ENCODE measurements around the gene NKAP.
"Not testable (repeated sequence)": the region's sequence is repeated elsewhere in the genome, so short reads cannot be mapped to it uniquely, and the experiment has no call there.

NKAP gene

GRCh38 chrX:119984652-119985051, 41.1 kb upstream of the NKAP start:
- no peak for DNase-seq
- Histone ChIP-seq H3K36me3 (no peaks in the 10 kb centered on the region), H3K27ac (no peak overlapping the region), H3K27me3 (no peaks in the 10 kb centered on the region), H3K4me1 (no peaks in the 10 kb centered on the region), H3K4me3 (no peak overlapping the region), H3K9me3 (no peaks in the 10 kb centered on the region)
- no peak for TF ChIP-seq CTCF (IDR thresholded peaks at IDR 0.05)
- intact Hi-C loops (cut with DNase I; ENCODE audit: low total_unique reads) = no loop called here

- intact Hi-C loops (cut with DNase I; ENCODE audit: low total_unique reads) = no loop called here
Measured at GRCh38 chrX:119983494-119983893, 39.9 kb upstream of the NKAP start.

GRCh38 chrX:119982145-119982544, 38.6 kb upstream of the NKAP start:
- Histone ChIP-seq H3K4me3 (no peak overlapping the region), H3K27ac (no peak overlapping the region), H3K9me3 (no peaks in the 10 kb centered on the region), H3K4me1 (no peaks in the 10 kb centered on the region), H3K27me3 (no peaks in the 10 kb centered on the region), H3K36me3 (no peaks in the 10 kb centered on the region)
- no peak for TF ChIP-seq CTCF (IDR thresholded peaks at IDR 0.05)
- intact Hi-C loops (cut with DNase I; ENCODE audit: low total_unique reads) = no loop called here
- no peak for DNase-seq

More at GRCh38 chrX:119983494-119983893, 39.9 kb upstream of the NKAP start:
- Histone ChIP-seq H3K36me3 (no peaks in the 10 kb centered on the region), H3K4me3 (no peak overlapping the region), H3K27me3 (no peaks in the 10 kb centered on the region), H3K9me3 (no peaks in the 10 kb centered on the region), H3K4me1 (no peaks in the 10 kb centered on the region), H3K27ac (no peak overlapping the region)
- no peak for TF ChIP-seq CTCF (IDR thresholded peaks at IDR 0.05)
- DNase-seq = no peak

- no peak for TF ChIP-seq CTCF (IDR thresholded peaks at IDR 0.05)
- DNase-seq = no peak
- H3K27me3 ChIP-seq = no peaks in the 10 kb centered on the region
- no peaks in the 10 kb centered on the region for H3K9me3 ChIP-seq
- no peak overlapping the region for H3K4me3 ChIP-seq
- H3K27ac ChIP-seq = no peak overlapping the region
- H3K4me1 ChIP-seq = no peaks in the 10 kb centered on the region
- no peaks in the 10 kb centered on the region for H3K36me3 ChIP-seq
- intact Hi-C loops (cut with DNase I; ENCODE audit: low total_unique reads) = no loop called here
Measured at GRCh38 chrX:119981286-119982070, 37.9 kb upstream of the NKAP start.

GRCh38 chrX:119977172-119977571, 33.6 kb upstream of the NKAP start:
- H3K4me3 ChIP-seq; H3K27ac ChIP-seq; H3K9me3 ChIP-seq; H3K36me3 ChIP-seq; H3K27me3 ChIP-seq; DNase-seq; intact Hi-C loops (cut with DNase I; ENCODE audit: low total_unique reads); H3K4me1 ChIP-seq: not testable (repeated sequence)

GRCh38 chrX:119971184-119971583, 27.6 kb upstream of the NKAP start:
- no peak for DNase-seq
- no peak overlapping the region for H3K27ac ChIP-seq
- H3K9me3 ChIP-seq = no peaks in the 10 kb centered on the region
- H3K4me1 ChIP-seq = no peaks in the 10 kb centered on the region
- intact Hi-C loops (cut with DNase I; ENCODE audit: low total_unique reads) = no loop called here
- TF ChIP-seq CTCF (IDR thresholded peaks at IDR 0.05) = no peak
- no peak overlapping the region for H3K4me3 ChIP-seq
- H3K36me3 ChIP-seq = no peaks in the 10 kb centered on the region
- H3K27me3 ChIP-seq = no peaks in the 10 kb centered on the region

Measured in tibial artery (tissue), 4 donors.